Stimulated activated effector memory CD8-positive, alpha-beta T cell treated with anti-CD3 and anti-CD28 coated beads, Interleukin-12 subunit alpha, Interleukin-12 subunit beta, amount 100 ng/mL, for 72 hours (primary cell): ENCODE measurements around the gene DCUN1D1.

Source experiments
- ATAC-seq: fragments of 150-1000 bp; cut with Tn5 transposase; 2 replicates; pipeline ENCODE4 v1.10.0; 2021
- DNase-seq, 2 donors: peaks; one replicate each; pipeline ENCODE4 v3.0.0; 2021 to 2022; ENCODE audit warnings: low spot score in 2 of 2
- H3K27ac Mint-ChIP-seq: one replicate; pipeline ENCODE4 v1.8.0; 2022; ENCODE audit warnings: mild to moderate bottlenecking, mixed read lengths
- H3K36me3 Mint-ChIP-seq: one replicate; pipeline ENCODE4 v1.8.0; 2022; ENCODE audit warnings: mild to moderate bottlenecking, mixed read lengths
- H3K4me1 Mint-ChIP-seq: one replicate; pipeline ENCODE4 v1.8.0; 2022; ENCODE audit warnings: mixed read lengths
- H3K4me3 Mint-ChIP-seq: one replicate; pipeline ENCODE4 v1.8.0; 2022; ENCODE audit warnings: mild to moderate bottlenecking, mixed read lengths
- H3K9me3 Mint-ChIP-seq: one replicate; pipeline ENCODE4 v1.8.0; 2022; ENCODE audit warnings: mixed read lengths

The DCUN1D1 gene

DNA sequence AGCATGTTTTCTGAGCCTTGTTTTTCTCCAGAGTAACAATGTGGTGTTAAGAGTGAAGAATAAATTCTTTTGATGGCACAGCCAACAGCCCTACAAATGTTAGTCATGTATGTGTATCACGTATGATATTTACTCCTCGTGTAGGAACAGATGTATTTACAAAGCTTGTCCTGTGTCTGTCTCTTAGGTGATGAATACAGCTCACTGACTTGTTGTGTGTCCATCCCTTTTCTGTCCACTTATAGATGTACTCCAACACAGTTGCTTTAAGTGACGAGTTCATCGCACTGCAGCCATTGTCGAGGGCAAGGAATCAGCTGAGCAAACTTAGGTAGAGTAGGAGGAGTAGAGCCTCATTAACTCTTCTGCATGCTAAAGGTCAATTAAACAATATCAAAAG is 78.1 kb downstream of the DCUN1D1 start:
- Mint-ChIP-seq H3K27ac (peak overlapping the region; percentile 47), H3K36me3 (peaks cover 98% of the 10 kb centered on the region), H3K9me3 (no peaks in the 10 kb centered on the region), H3K4me3 (no peak overlapping the region), H3K4me1 (no peaks in the 10 kb centered on the region)
- DNase-seq (no peak), ATAC-seq (no peak)

- Mint-ChIP-seq H3K9me3 (no peaks in the 10 kb centered on the region), H3K36me3 (peaks cover 81% of the 10 kb centered on the region), H3K4me1 (no peaks in the 10 kb centered on the region), H3K4me3 (no peak overlapping the region), H3K27ac (no peak overlapping the region)
- ATAC-seq (no peak), DNase-seq (no peak)
Measured at GRCh38 chr3:182896553-182896952, 83.8 kb downstream of the DCUN1D1 start.

DNA sequence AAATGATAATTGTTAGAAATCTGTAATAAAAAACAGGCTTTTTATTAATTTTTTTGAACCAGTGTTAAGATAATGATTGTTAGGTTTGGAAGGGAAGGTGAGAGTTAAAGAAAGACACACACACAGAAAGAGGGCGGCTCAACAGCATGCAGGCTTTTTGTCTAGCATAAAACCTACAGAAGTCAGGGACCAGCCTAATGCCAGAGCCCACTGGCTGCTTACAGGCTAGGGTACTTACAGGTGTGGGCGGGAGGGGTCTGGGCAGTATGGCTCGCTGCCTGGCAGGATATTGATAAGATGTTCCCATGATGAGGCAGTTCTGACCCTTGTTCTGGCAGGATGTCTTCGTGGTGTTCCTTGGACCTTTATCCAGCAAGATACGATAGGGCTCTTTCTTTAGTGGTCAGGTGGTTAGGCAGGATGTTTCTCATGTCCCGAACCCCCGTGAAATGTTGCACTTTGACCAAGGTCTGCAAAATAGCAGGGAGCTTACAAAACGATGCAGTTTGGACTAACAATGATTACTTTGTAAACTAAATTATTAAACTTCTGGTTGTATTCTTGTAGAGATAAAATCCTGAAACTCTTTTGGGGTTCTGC is 84.7 kb downstream of the DCUN1D1 start:
- no peaks in the 10 kb centered on the region for H3K4me1 Mint-ChIP-seq
- H3K9me3 Mint-ChIP-seq = no peaks in the 10 kb centered on the region
- peaks cover 81% of the 10 kb centered on the region for H3K36me3 Mint-ChIP-seq

DNA sequence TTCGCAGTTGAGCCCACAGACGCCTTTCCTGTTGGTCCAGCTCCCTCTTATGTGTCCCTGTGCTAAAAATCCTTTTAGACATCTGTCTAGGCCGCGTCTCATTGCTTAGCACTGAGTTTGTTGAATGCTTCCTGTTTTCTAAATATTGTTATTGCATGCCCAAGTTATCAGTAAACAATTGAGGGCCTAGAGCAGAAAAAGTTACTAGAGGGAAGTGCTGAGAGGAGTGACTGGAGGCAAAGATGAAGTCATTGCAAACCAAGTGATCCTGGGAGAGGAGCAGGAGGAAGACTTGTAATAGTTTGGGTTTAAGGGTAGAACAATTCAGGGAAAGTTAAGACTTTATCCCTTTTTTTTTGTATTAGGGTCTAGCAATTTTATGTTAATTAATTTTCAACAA is 88.1 kb downstream of the DCUN1D1 start:
- no peak overlapping the region for H3K4me3 Mint-ChIP-seq
- H3K36me3 Mint-ChIP-seq = peaks cover 79% of the 10 kb centered on the region
- no peaks in the 10 kb centered on the region for H3K4me1 Mint-ChIP-seq
- DNase-seq (no peak), ATAC-seq (no peak)
- no peak overlapping the region for H3K27ac Mint-ChIP-seq
- no peaks in the 10 kb centered on the region for H3K9me3 Mint-ChIP-seq

More for the DNA sequence above, 84.7 kb downstream of the DCUN1D1 start:
- H3K27ac Mint-ChIP-seq = peak overlapping the region; percentile 65
- no peak overlapping the region for H3K4me3 Mint-ChIP-seq
- DNase-seq = no peak
- no peak for ATAC-seq

DNA sequence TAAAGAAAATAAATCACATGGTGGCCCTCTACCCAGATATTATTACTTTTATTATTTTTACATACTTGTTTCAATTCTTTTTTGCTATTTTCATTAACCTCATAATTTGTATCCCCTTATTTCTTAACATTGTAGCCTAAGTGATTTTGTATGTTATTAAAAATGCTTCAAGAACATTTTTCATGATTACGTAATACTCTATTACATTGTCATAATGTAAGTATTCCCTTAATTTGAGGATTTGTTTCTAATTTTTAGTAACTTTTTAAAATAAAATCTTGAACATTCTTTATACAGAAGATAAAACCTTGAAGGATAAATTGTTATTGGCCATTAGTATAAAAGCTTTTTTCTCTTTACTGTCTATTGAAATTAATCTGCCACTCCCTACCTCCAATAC is 89.0 kb downstream of the DCUN1D1 start:
- Mint-ChIP-seq H3K27ac (no peak overlapping the region), H3K4me3 (no peak overlapping the region), H3K4me1 (no peaks in the 10 kb centered on the region), H3K9me3 (no peaks in the 10 kb centered on the region), H3K36me3 (peaks cover 79% of the 10 kb centered on the region)
- no peak for DNase-seq
- ATAC-seq = no peak

GRCh38 chr3:182889948-182890629 is 90.2 kb downstream of the DCUN1D1 start:
- DNase-seq = no peak

More at GRCh38 chr3:182889948-182890629, 90.2 kb downstream of the DCUN1D1 start:
- no peak overlapping the region for H3K27ac Mint-ChIP-seq
- H3K4me1 Mint-ChIP-seq = no peaks in the 10 kb centered on the region
- no peak for ATAC-seq
- H3K4me3 Mint-ChIP-seq = no peak overlapping the region
- H3K36me3 Mint-ChIP-seq = peaks cover 85% of the 10 kb centered on the region
- no peaks in the 10 kb centered on the region for H3K9me3 Mint-ChIP-seq
